Erythroblast (primary cell): ENCODE results near the gene RAD21L1.

Experiments
- GATA1 ChIP-seq: IDR thresholded peaks from 2 replicates; pipeline ENCODE4 v1.6.1; 2011; ENCODE audit warnings: low read depth, mild to moderate bottlenecking, control low read depth, low read length, moderate library complexity
- POLR2A ChIP-seq: IDR thresholded peaks from 2 replicates; pipeline ENCODE4 v1.6.1; 2011; ENCODE audit warnings: mild to moderate bottlenecking, low read length

DNA sequence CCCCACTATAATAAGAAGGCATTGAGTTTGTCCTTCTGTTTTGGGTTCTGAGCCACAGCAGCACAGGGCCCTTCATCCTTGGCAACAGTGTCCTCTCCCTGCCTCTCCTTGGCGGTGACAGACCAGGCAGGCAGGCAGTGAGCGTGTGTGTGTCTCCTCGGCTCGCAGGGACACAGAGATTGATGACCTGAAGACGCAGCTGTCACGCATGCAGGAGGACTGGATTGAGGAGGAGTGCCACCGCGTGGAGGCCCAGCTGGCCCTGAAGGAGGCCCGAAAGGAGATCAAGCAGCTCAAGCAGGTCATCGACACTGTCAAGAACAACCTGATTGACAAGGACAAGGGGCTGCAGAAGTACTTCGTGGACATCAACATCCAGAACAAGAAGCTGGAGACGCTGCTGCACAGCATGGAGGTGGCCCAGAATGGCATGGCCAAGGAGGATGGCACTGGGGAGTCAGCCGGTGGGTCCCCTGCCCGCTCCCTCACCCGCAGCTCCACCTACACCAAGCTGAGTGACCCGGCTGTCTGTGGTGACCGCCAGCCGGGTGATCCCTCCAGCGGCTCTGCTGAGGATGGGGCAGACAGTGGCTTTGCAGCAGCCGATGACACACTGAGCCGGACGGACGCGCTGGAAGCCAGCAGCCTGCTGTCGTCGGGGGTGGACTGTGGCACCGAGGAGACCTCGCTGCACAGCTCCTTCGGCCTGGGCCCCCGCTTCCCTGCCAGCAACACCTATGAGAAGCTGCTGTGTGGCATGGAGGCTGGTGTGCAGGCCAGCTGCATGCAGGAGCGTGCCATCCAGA is 79.1 kb downstream of the RAD21L1 start:
- TF ChIP-seq POLR2A = no peak
- TF ChIP-seq GATA1 = no peak
